ENCODE data around the gene SLC43A2. TPM values are rescaled to one million over a fixed set of nuclear protein-coding genes. Genes with fewer than 3 reads are reported as not detected.

The SLC43A2 gene
- polyA plus RNA-seq, 4 donors: 2.9 to 31.5 (median 9.9) TPM

DNA sequence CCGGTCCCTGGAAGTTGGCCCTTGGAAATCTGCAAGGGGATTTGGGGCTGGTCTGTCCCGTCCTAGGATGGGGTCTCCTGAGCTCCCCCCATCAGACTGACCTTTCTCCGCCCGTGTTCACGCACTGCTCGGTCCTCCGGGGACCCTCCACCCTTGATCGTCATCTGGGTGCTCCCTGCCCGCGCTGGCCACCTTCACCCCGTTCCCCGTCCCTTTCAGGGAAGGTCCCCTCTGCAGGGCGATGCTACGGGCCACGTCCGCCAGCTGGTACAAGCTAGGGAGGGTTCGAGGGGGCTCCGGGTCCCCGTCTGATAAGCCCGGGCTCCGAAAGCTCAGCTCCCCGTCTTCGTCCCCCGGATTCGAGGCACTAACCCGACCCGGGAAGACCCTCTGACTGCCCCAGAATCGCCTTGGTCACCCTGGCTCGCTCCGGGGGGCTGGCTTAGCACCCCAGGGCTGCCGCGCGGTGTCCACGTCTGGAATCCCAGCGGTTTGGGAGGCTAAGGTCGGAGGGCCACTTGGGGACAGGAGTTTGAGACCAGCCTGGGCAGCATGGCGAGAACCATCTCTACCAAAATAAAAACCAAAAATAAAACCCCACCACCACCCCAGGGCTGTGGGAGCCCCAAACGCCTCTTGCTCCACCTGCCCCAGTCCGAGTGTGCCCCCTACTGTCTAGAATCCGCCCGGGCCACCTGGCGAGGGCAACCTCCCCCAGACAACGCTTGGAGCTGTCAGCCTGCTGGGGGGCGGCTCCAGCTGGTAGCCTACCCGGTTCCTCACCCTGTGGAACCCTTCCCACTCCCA is 1.1 kb upstream of the SLC43A2 start:
- no peak for FAIRE-seq

DNA sequence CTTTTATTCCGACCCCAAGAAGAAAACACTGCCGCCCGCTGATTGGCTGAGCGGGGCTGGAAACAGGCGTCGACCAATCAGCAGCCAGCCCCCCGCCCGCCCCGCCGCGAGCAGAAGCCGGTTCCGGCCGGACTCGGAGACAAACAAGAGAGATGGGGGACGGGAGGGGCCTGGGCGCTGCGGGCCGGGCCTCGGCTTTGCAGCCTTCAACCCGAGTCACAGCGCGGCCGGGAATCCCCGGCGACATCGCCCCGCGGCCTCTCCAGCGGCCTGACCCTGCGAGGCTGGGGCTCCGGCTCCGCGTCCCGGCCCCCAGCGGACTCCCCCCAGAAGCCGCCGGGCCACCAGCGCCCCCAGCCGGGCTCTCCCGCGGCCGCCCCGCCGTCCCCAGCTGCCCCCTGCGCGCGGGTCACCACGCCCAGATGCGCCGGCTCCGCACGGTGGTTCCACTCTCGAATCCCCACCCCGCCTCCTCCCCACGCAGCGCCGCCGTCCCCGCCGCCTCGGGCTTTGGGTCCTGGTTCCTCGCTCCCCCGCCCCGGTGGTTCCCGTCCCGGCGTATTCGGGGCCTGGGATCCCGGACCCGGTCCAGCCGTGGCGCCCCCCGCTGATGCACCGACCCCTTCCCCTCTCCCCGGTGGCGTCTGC is 346 bp upstream of the SLC43A2 start:
- WGBS, 3 donors: 1% methylated on average over 56 to 77 of the region's 77 CpGs
- Histone ChIP-seq H3K4me1 (ENCODE audit: control insufficient read depth in 3 of 3, insufficient read depth in 2 of 3, low read depth in 1 of 3, low read length in 2 of 3) (peaks cover 0 to 27% (median 2%) of the 10 kb centered on the region in 3 donors), H3K27me3 (ENCODE audit: control insufficient read depth in 3 of 3, insufficient read depth in 3 of 3, low read length in 3 of 3) (peaks cover 0 to 9% (median 0%) of the 10 kb centered on the region in 3 donors), H3K4me3 (ENCODE audit: low read depth in 1 of 3, low read length in 3 of 3) (peak overlapping the region; percentile 75 to 84 (median 76)), H3K36me3 (ENCODE audit: control insufficient read depth in 3 of 3, insufficient read depth in 2 of 3, low read depth in 1 of 3, low read length in 3 of 3) (peaks cover 0 to 23% (median 0%) of the 10 kb centered on the region in 3 donors), H3K27ac (ENCODE audit: low read depth in 1 of 3, low read length in 2 of 3) (peak overlapping the region; percentile 74 to 92 (median 87)), H3K9me3 (ENCODE audit: control insufficient read depth in 2 of 2, insufficient read depth in 1 of 2, low read depth in 1 of 2, low read length in 1 of 2) (no peaks in the 10 kb centered on the region)
- peak; percentile 87 to 98 for DNase-seq
- FAIRE-seq: no peak

More for the DNA sequence above, 1.1 kb upstream of the SLC43A2 start:
- Histone ChIP-seq H3K27me3 (ENCODE audit: control insufficient read depth in 3 of 3, insufficient read depth in 3 of 3, low read length in 3 of 3) (peaks cover 0 to 9% (median 0%) of the 10 kb centered on the region in 3 donors), H3K27ac (ENCODE audit: low read depth in 1 of 3, low read length in 2 of 3) (peak overlapping the region; percentile 74 to 92 (median 87)), H3K4me1 (ENCODE audit: control insufficient read depth in 3 of 3, insufficient read depth in 2 of 3, low read depth in 1 of 3, low read length in 2 of 3) (peaks cover 0 to 26% (median 2%) of the 10 kb centered on the region in 3 donors), H3K4me3 (ENCODE audit: low read depth in 1 of 3, low read length in 3 of 3) (peak overlapping the region; percentile 75 to 84 (median 76)), H3K36me3 (ENCODE audit: control insufficient read depth in 3 of 3, insufficient read depth in 2 of 3, low read depth in 1 of 3, low read length in 3 of 3) (peaks cover 0 to 19% (median 0%) of the 10 kb centered on the region in 3 donors), H3K9me3 (ENCODE audit: control insufficient read depth in 2 of 2, insufficient read depth in 1 of 2, low read depth in 1 of 2, low read length in 1 of 2) (no peaks in the 10 kb centered on the region)
- 0 to 3% (median 2%) methylated on average over 42 to 45 of the region's 45 CpGs for WGBS, 3 donors
- DNase-seq: peak; percentile 66 to 74

DNA sequence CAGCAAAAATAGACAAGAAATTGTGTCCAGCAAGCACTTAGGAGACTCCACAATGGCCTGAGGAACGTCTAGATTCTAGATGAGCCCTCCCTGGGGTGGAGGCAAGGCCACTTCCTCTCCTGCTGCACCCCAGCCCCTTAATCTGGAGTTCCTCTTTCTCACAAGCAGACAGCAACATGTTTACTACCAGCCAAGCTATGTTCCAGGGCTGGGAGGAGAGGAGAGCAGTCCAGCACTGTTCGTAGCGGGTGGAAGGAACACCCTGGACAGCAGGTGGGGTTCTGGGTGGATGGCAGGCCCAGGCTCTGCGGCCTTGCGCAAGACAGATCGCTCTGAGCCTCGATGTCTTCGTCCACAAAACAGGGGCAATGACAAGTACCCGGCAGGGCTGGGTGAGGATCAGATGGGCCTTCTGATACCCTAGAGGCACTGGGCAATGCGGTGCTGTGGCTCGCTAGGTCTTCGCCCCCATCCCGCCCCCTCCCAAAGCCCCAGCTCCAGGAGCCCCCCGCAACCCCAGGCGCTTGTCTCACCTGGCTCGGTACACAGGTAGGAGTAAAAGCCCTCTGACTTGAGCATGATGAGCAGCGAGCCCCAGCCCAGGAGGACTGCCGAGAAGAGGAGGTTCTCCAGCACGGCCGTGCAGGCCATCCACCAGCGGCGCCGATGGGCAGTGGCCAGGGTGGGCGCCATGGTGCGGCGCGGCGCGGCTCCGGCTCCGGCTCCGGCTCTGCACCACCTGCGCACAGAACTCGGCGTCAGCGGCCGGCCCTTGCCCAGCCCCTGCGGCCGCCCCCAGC is 1.3 kb downstream of the SLC43A2 start:
- peak in 1 of 2 donors; percentile 47 for DNase-seq
- FAIRE-seq: no peak
- H3K27ac ChIP-seq (ENCODE audit: low read depth in 1 of 3, low read length in 2 of 3): peak overlapping the region; percentile 61 to 92 (median 77)

DNA sequence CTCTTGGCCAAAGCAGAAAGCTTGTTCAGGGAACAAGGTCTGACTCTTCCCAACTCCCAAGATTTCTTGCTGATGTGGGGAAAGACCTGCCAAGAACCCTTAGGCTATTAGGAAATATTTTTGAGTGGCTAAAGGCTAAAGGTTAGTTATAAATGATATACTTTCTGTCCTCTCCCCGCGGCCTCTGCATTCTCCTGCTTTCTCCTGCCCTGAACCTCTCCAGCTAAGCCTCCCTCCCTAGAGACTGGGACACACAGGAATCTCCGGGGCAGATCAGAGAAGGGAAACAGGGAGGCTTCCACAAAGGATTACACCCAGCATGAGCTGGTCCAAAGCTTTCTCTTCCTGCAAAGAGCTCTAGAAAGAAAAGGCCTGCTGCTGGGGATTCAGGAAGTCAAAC is 2.3 kb downstream of the SLC43A2 start:
- DNase-seq (peak; percentile 68 to 83), FAIRE-seq (no peak)
- peaks cover 0 to 46% (median 0%) of the 10 kb centered on the region in 3 donors for H3K36me3 ChIP-seq (ENCODE audit: control insufficient read depth in 3 of 3, insufficient read depth in 2 of 3, low read depth in 1 of 3, low read length in 3 of 3)
- H3K4me3 ChIP-seq (ENCODE audit: low read depth in 1 of 3, low read length in 3 of 3): peak overlapping the region in 2 of 3 donors; percentile 76 to 84
- 17 to 28% (median 19%) methylated on average over 3 of the region's 3 CpGs for WGBS, 3 donors
- H3K4me1 ChIP-seq (ENCODE audit: control insufficient read depth in 3 of 3, insufficient read depth in 2 of 3, low read depth in 1 of 3, low read length in 2 of 3): peaks cover 0 to 29% (median 2%) of the 10 kb centered on the region in 3 donors
- H3K27ac ChIP-seq (ENCODE audit: low read depth in 1 of 3, low read length in 2 of 3): peak overlapping the region; percentile 60 to 92 (median 77)
- H3K9me3 ChIP-seq (ENCODE audit: control insufficient read depth in 2 of 2, insufficient read depth in 1 of 2, low read depth in 1 of 2, low read length in 1 of 2): no peaks in the 10 kb centered on the region
- peaks cover 0 to 9% (median 0%) of the 10 kb centered on the region in 3 donors for H3K27me3 ChIP-seq (ENCODE audit: control insufficient read depth in 3 of 3, insufficient read depth in 3 of 3, low read length in 3 of 3)

More for the DNA sequence above, 1.3 kb downstream of the SLC43A2 start:
- Histone ChIP-seq H3K9me3 (ENCODE audit: control insufficient read depth in 2 of 2, insufficient read depth in 1 of 2, low read depth in 1 of 2, low read length in 1 of 2) (no peaks in the 10 kb centered on the region), H3K36me3 (ENCODE audit: control insufficient read depth in 3 of 3, insufficient read depth in 2 of 3, low read depth in 1 of 3, low read length in 3 of 3) (peaks cover 0 to 37% (median 0%) of the 10 kb centered on the region in 3 donors), H3K4me1 (ENCODE audit: control insufficient read depth in 3 of 3, insufficient read depth in 2 of 3, low read depth in 1 of 3, low read length in 2 of 3) (peaks cover 0 to 27% (median 2%) of the 10 kb centered on the region in 3 donors), H3K27me3 (ENCODE audit: control insufficient read depth in 3 of 3, insufficient read depth in 3 of 3, low read length in 3 of 3) (peaks cover 0 to 9% (median 0%) of the 10 kb centered on the region in 3 donors), H3K4me3 (ENCODE audit: low read depth in 1 of 3, low read length in 3 of 3) (peak overlapping the region; percentile 75 to 84 (median 76))
- 22 to 24% (median 22%) methylated on average over 26 to 39 of the region's 39 CpGs for WGBS, 3 donors

DNA sequence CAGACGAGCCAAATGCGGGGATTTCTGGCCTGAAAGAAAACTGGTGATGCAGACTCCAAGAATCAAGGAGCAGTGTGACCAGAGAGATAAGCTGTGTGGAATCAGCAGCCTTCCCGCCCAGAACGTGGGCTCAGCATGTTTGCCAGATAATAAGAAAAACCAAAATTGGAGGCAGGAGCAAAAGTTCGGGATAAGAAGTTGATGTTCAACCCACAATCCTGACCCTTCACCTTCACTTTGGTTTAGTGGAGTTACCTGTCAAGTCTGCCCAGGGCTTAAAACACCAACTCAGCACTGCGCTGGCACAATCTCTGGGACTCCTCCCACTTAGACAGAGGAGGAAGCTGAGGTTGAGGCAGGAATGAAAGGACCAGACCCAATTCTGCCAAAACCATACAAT is 3.1 kb downstream of the SLC43A2 start:
- DNase-seq (peak; percentile 64 to 68), FAIRE-seq (no peak)
- no peak overlapping the region for H3K4me3 ChIP-seq (ENCODE audit: low read depth in 1 of 3, low read length in 3 of 3)
- peaks cover 0 to 53% (median 0%) of the 10 kb centered on the region in 3 donors for H3K36me3 ChIP-seq (ENCODE audit: control insufficient read depth in 3 of 3, insufficient read depth in 2 of 3, low read depth in 1 of 3, low read length in 3 of 3)
- 42 to 72% (median 54%) methylated on average over 6 of the region's 6 CpGs for WGBS, 3 donors
- no peaks in the 10 kb centered on the region for H3K9me3 ChIP-seq (ENCODE audit: control insufficient read depth in 2 of 2, insufficient read depth in 1 of 2, low read depth in 1 of 2, low read length in 1 of 2)
- peaks cover 0 to 9% (median 0%) of the 10 kb centered on the region in 3 donors for H3K27me3 ChIP-seq (ENCODE audit: control insufficient read depth in 3 of 3, insufficient read depth in 3 of 3, low read length in 3 of 3)
- peak overlapping the region in 1 of 3 donors; percentile 77 for H3K27ac ChIP-seq (ENCODE audit: low read depth in 1 of 3, low read length in 2 of 3)
- H3K4me1 ChIP-seq (ENCODE audit: control insufficient read depth in 3 of 3, insufficient read depth in 2 of 3, low read depth in 1 of 3, low read length in 2 of 3): peaks cover 0 to 36% (median 2%) of the 10 kb centered on the region in 3 donors

DNA sequence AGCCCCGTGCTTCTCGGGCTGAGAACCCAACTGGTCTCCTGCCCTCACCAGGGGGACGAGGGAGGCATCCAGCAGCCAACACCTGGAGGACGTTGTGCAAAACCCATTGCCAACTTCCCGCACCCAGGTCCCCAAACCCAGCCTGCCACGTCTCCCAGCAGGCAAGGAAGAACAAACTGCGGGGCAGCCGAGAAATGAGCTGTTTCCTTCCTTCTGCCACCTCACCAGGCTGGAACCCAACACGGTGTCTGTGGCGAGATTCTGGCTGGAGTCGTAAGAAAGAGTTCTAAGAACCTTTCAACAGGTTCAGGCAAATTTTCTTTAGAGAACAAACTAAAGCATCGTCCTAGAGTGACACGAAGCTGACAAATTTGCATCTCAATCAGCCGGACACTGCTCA is 3.6 kb downstream of the SLC43A2 start:
- Histone ChIP-seq H3K4me3 (ENCODE audit: low read depth in 1 of 3, low read length in 3 of 3) (no peak overlapping the region), H3K27ac (ENCODE audit: low read depth in 1 of 3, low read length in 2 of 3) (peak overlapping the region in 1 of 3 donors; percentile 77), H3K9me3 (ENCODE audit: control insufficient read depth in 2 of 2, insufficient read depth in 1 of 2, low read depth in 1 of 2, low read length in 1 of 2) (no peaks in the 10 kb centered on the region), H3K27me3 (ENCODE audit: control insufficient read depth in 3 of 3, insufficient read depth in 3 of 3, low read length in 3 of 3) (peaks cover 0 to 7% (median 0%) of the 10 kb centered on the region in 3 donors), H3K4me1 (ENCODE audit: control insufficient read depth in 3 of 3, insufficient read depth in 2 of 3, low read depth in 1 of 3, low read length in 2 of 3) (peaks cover 0 to 40% (median 2%) of the 10 kb centered on the region in 3 donors), H3K36me3 (ENCODE audit: control insufficient read depth in 3 of 3, insufficient read depth in 2 of 3, low read depth in 1 of 3, low read length in 3 of 3) (peaks cover 0 to 59% (median 0%) of the 10 kb centered on the region in 3 donors)
- WGBS, 3 donors: 81 to 96% (median 85%) methylated on average over 14 of the region's 14 CpGs
- DNase-seq (no peak), FAIRE-seq (no peak)

DNA sequence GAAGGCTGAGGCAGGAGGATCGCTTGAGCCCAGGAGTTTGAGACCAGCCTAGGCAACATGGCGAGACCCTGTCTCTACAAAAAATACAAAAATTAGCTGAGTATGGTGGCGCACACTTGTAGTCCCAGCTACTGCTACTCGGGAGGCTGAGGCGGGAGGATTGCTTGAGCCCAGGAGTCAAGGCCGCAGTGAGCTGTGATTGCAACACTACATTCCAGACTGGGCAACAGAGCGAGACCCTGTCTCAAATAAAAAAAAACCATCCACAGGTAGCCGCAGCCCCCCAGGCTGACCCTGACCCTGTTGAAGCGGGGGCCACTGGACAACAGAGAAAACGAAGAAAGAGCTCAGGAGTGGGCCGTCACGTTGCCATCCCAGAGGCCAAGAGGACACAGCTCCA is 4.0 kb downstream of the SLC43A2 start:
- H3K27ac ChIP-seq (ENCODE audit: low read depth in 1 of 3, low read length in 2 of 3): peak overlapping the region in 1 of 3 donors; percentile 77
- peaks cover 0 to 63% (median 0%) of the 10 kb centered on the region in 3 donors for H3K36me3 ChIP-seq (ENCODE audit: control insufficient read depth in 3 of 3, insufficient read depth in 2 of 3, low read depth in 1 of 3, low read length in 3 of 3)
- H3K4me3 ChIP-seq (ENCODE audit: low read depth in 1 of 3, low read length in 3 of 3): no peak overlapping the region
- WGBS, 3 donors: 88% methylated on average over 12 of the region's 12 CpGs
- no peaks in the 10 kb centered on the region for H3K9me3 ChIP-seq (ENCODE audit: control insufficient read depth in 2 of 2, insufficient read depth in 1 of 2, low read depth in 1 of 2, low read length in 1 of 2)
- peaks cover 0 to 37% (median 2%) of the 10 kb centered on the region in 3 donors for H3K4me1 ChIP-seq (ENCODE audit: control insufficient read depth in 3 of 3, insufficient read depth in 2 of 3, low read depth in 1 of 3, low read length in 2 of 3)
- no peak for DNase-seq
- no peak for FAIRE-seq
- peaks cover 0 to 3% (median 0%) of the 10 kb centered on the region in 3 donors for H3K27me3 ChIP-seq (ENCODE audit: control insufficient read depth in 3 of 3, insufficient read depth in 3 of 3, low read length in 3 of 3)
